GM19452 (cell line): ENCODE data around the gene UBE2G2.

Source experiments
- ATAC-seq: cut with Tn5 transposase; IDR thresholded peaks from one replicate; pipeline ENCODE4 v1.9.1; 2021; ENCODE audit not compliant: unreplicated experiment

UBE2G2 gene

DNA sequence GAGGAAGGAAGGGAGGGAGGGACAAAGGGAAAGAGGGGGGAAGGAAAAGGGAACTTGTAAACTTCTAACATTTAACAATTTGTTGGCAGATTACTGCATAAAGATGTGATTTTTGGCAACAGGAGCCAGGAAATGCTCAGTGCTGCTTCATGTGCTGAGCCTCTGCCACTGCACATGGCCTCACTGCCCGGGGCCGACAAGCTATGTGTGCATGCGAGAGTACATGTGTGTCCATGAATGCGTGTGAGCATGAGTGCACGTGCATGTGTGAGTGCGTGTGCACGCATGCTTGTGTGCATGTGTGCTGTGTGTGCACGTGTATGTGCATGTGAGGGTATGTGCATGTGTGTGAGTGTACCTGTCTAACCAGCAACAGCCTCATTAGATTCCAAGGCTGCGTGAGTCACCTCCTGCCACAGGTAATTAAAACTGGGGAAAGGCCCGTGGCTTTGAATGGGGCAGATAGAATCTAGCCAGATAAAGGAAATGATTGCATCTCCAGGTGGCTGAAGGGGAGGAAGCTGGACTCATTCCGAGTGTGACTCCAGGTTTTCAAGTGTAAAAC is 48.9 kb downstream of the UBE2G2 start:
- ATAC-seq: no peak

DNA sequence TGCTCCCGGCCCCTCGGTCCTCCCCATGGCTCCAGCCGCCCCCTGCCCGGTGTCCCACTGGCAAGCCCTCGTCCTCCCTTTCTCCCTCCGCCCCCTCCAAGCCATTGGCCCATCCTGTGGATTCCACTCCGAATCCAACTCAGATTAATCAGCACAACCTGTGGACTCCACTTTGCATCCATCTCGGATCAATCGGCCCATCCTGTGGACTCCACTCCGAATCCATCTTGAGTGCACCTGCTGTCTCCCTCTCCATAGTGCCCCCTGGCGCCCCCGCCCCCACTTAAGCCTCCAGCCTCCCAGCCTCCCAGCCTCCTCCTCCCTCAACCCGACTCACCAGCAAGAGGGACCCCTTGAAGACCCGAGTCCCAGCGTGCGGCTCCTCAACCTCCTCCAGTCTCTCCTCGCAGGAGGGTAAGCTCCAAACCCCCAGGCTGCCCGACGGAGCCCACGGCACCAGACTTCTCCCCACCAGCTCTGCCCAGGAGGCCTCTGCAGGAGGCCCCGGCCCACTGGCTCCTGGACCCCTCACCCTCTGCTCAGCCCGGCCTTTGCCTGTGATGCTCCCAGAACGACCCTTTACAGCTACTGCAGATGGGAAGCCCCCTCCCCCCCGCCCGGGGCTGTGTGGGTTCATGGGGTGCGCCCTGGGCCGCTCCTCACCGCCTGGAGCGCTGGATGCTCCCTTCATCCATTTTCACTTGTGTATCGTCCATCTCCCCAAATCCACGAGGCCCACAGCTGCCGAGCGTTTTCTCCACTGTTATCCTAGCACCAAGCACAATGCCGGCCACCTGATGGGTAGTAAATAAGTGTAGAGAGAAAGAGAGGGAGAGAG is 49.6 kb downstream of the UBE2G2 start:
- ATAC-seq: no peak

DNA sequence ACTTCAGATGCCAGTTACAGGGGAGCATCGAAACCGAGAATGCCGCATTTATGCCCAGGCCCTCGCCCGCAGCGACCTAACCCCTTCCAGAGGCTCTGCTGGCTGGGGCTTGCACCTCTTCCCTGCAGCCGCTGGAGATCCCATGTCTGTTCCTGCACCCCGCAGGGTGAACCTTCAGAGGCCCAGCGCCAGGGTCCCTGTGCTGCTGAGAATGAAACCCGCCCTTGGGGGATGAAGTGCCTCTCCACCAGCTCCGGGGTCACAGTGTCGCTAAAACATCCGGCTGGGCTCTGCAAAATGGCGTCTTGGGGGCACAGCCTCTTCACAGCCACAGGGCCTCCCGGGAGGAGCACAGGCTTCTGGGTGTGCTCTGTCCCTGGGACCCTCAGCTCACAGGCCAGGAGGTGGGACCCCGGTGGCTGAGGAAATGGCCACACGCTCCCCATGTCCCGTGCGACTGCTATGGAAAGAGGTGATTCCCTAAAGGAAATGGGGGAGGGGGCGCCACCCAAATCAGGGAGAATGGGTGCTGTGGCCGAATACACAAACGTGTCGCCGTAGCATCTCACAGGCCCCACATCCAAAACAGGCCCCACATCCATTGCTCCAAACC is 50.3 kb downstream of the UBE2G2 start:
- ATAC-seq: no peak

DNA sequence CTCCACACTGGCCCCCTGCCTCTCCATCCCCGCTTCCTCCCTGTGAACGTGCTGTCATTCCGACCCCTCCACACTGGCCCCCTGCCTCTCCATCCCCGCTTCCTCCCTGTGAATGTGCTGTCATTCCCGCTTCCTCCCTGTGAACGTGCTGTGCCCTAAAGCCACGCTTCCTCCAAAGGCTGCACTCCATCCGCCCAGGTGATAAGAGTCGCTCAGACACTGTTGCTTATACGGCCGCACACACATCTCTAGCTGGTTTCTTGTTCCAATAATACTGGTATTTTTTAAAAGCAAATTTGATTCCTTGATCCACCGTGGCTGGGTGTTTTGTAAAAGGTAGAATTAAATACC is 51.0 kb downstream of the UBE2G2 start:
- ATAC-seq: no peak

DNA sequence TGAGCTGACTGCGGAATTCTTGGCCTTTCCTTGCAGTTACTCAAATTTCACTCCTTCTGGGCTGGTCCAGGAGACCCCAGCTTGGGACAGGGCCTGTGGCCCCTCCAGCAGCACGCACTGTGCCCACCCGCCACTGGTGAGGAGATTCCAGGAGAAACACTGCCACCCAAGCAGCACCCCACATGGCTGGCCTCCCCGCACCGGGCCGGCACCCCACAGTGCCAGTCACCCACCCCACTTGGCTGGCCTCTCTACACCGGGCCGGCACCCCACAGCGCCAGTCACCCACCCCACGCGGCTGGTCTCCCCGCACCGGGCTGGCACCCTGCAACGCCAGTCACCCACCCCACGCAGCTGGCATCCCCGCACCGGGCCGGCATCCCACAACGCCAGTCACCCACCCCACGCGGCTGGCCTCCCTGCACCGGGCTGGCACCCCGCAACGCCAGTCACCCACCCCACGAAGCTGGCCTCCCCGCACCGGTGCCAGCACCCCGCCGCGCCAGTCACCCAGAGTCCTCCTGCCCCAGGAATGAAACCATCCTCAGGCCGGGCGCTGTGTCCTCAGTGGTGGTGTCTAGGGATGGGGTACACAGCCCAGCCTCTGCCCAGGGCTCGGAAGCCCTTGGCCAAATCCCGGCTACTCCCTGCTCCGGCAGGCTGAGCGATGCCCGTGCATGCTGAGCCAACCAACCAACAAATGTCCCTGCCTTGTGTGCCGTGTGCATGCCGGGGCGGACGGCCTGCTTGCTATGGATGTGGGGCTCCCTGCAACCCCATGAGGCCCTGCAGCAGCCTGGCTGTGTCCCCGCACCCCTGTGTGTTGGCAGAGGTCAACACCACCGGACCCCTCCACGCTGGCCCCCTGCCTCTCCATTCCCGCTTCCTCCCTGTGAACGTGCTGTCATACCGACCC is 51.6 kb downstream of the UBE2G2 start:
- ATAC-seq: no peak

DNA sequence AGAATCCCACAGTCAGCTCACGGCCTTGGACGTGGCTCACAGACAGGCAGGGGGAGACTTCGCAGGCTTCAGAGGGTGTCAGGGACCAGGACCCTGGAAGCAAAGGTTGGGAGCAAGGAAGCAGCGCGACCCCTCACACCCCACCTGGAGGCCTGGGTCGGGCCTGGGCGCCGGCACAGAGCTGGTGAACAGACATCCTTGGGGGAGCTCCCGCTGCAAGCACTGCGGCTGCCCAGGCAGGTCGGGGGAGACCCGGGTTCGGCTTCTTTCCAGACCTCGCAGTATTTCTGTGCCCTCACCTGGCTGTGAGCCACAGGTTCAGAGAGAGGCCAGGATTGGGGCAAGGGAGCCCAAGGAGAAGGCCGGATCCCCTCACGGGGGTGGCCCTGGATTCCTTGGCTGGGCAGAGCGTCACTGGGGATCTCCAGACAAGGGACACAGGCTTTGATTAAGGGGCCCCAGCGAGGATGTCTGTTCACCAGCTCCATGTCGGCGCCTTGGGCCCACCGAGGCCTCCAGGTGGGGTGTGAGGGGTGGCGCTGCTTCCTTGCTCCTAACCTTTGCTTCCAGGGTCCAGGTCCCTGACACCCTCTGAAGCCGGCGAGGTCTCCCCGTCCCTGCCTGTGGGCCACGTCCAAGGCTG is 52.4 kb downstream of the UBE2G2 start:
- ATAC-seq: no peak

DNA sequence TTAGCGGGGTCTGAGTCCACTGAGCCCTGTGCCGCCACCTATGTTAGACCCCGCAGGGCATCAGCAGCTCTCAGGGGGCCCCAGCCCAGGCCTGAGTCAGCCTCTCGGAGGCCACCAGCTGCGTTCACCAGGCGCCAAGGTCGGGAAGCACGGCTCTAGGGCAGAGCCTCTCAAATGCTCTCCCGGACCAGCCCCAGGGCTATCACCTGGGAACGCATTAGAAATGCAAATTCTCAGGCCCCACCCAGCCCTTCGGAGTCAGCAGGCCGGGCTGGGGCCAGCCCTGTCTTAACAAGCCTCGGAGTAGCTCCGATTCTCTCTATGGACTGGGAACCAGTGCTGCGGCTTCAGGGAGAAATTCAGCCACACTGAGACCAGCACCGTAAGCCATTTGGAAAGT is 53.0 kb downstream of the UBE2G2 start:
- no peak for ATAC-seq

DNA sequence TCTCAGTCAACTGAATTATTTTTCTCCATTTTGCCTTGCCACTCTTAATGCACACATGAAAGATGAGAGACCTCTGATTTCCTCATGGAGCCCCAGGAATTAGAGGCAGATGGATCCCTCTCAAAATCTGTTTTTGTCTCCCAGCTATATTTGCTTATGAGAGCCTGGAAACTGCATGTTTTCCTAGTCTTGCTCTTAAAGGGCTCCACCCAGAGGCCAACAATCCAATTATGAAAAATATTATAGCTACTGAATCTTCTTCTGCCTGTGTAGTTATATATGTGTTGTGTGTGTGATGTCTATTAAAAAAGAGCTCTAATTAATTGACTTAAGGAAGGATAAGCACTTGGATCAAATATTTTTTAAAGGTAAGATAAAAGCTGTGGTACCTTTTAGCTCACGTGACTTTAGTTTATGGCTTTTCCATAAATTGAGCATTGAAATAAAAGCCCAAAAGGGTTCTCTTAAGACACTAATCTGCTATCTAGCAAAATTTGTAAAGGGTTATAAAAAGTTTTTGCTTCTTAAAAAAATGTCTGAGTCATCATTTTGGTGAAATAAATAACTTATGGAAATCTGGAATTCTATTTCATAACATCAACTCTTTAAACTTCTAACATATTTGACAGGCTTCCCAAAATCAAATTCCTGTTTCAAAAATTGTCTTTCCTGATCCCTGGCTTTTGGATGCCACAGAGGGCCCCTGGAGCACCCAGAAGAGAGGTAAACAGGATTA is 59.0 kb downstream of the UBE2G2 start:
- ATAC-seq: no peak

DNA sequence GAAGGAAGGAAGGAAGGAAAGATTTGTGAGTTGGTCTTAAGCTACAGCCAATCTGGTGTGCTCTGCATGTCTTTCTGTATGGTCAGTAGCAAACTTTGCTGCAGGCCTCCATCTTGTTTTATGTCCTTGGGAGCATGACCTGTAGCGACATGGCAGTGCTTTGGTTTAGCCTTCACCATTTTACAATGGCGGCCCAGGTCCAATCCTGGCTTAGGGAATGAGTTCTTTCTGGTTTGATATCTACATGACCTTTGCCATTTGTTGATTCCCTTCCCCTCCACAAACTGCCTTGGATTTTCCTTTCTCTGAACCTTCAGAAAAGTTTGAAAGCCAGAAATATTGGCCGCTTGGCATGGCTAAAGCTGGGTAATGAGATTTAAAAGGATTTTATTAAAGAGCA is 59.7 kb downstream of the UBE2G2 start:
- ATAC-seq: no peak

DNA sequence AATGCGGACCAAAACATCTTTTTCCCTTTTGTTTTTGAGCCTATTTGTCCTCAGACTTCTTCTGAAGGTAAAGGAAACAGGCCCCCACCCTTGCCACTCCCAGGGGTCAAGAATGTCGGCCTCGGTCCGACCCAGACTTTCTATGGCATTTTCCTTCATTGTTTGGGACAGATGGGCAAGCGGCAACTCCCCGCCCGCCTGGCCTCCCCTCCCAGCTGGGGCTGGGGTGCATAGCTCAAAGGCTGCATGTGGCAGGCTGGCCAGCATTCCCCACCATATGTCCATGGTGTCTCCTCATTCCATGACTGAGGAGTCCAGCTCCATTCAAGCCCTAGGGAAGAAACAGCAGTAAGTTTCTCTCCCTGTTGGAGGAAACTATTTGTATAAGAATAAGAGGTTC is 60.9 kb downstream of the UBE2G2 start:
- ATAC-seq: no peak

DNA sequence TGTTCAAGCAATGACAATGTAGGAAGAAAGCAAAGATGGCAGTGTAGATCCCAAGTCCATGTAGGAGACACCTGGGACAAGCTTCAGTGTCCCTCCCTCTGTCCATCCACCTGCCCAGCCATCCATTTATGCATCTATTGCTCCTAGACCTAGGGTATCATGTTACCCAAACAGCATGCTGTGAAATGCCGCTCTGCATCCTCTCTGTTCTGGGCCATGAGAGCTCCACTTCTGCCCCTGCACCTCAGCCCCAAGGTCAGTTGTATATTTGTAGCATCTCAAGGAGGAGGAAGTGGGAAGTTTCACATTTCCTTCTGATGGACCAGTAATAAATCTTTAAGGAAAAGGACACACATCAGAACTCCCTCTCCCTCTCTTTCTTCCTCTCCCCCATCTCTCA is 62.3 kb downstream of the UBE2G2 start:
- ATAC-seq: no peak

DNA sequence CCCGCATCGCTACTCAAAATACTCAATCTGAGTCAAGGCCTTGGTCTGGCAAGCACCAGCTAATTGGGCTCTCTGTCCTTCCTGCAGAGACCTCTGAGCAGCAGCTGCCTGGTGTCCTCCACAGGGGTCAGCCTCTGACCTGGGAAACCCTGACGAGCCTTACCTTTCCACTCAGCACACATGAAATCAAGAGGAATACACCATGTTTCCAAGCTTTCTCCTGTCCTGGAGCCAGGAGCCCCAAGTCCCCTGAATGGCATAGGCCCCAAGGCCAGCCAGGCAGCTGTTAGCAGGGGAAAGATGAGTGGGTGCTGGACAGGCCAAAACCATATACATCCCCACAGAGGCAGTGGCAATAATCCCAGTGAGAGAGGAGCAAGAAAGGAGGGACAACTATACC is 63.0 kb downstream of the UBE2G2 start:
- ATAC-seq: no peak

DNA sequence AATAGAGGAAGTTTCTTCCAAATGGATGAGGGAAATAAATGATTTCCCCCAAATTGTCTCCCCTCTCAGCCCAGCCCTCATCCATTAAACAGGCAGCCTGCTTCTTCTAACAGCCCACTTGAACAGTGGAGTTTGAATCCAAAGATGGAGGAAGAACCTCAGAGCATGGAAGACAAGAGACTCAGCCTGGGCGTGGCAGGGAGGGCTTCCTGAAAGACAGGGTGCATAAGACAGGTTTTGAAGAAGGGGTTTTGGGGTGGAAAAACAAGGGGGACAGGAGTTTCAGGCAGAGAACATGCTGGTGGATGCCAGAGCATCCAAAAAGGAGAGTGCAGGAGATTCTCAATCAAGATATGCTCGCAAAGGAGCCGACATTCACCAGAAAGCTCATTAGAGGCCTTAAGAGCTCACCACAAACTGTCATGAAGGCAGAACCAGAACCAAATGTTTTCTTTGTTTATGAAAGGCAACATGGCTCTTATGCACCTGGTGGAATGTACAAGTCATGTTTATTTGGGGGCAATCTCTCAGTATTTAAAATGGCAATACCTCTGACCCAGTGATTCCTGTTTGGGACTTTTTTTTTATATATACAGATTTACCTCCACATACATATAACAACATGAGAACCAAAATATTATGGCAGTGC is 63.8 kb downstream of the UBE2G2 start:
- no peak for ATAC-seq

DNA sequence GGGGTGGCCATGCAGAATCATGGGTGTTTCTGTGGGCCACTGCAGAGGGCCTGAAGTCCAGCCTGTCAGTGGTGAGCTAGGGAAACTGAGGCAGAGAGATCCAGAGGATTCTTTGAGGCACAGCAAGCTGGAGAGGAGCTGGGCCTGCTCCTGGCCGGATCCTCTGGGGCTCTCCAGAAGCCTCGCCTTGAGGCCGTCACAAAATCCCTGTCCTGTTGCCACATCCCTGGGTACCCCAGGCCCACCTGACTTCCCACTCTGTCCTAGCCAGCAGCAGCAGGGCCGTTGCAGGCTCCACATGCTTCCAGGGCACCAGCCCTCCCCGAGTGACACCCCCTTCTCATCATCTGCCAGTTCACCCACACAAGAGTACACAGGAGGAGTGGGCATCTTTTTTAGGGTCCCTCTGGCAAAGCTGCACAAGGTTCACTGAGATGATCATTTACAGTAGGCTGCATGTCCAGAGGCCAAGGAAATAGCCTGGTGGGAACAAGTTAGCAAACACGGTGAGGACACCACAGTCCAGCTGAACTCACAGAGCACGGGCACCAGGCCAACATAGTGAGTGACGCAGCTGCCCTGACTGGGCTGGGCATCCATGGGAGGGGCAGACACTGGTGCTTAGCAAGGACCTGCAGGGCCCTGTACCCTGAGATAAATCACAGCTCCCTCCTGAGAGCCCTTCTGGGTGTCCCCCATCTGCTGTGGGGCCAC is 65.2 kb downstream of the UBE2G2 start:
- no peak for ATAC-seq

DNA sequence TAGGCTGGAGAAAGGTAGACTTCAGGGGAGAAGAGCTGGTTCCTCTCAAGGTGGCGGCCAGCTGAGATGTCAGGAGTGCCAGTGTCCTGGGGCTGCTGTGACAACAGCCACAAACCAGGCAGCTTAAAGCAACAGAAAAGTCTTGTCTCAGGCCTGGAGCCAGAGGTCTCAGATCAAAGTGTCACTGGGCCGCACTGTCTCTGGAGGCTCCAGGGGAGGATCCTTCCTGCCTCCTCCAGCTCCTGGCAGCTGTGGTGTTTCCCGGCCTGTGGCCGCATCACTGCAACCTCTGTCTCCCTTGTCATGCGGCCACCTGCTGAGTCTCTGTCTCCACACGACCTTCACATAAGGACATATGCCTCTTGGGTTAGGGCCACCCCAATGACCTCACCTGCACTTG is 65.8 kb downstream of the UBE2G2 start:
- ATAC-seq: no peak

DNA sequence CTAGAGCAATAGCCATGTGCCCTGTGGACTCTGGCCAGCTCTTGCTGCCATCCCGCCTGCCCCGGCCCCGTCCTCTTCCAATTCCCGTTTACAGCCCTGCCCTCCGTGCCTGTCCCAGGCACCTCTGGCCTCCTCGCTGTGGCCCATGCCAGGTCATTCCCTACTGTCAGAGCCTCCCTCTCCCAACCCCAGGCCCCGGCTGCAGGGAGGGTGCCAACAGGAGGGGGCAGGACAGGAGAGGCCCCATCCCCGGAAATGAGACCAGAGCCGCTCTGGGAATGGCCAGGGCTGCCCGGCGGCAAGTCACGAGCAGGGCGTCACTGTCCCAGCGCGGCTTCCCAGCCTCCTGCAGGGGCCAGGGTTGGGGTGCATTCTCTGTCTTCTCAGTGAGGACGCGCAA is 66.8 kb downstream of the UBE2G2 start:
- ATAC-seq: no peak

DNA sequence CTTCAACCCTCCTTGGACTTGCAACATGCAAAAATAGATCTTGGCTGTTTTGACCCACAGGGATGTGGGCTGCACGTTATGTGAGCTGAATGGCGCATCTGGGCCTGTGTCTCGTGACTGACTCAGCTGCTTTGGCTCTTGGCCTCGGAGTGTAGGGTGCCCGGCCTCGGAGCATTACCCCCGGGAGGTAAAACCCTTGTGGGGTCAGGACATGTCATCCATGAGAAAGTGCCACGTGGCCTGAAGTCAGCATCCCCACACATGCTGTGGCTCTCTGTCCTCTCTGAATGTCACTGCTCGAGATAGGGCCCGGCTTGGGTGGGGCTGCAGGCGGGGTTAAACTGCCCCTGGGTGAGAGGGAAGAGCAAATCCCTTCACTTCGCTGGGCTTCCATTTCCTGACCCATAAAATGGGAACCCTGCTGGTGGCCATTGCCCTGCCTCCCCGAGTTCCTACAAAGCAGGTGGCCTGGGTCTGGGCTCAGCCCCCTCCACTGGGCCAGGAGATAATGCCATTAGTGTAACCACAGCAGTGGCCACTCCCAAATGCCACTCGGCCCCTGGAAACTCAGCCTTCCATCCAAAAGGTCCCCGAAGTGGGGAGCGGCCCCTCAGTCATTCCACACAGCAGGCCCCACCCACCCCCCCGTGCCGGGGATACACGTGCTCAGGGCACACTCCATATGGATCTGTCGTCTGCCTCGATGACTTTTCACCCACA is 67.4 kb downstream of the UBE2G2 start:
- no peak for ATAC-seq

DNA sequence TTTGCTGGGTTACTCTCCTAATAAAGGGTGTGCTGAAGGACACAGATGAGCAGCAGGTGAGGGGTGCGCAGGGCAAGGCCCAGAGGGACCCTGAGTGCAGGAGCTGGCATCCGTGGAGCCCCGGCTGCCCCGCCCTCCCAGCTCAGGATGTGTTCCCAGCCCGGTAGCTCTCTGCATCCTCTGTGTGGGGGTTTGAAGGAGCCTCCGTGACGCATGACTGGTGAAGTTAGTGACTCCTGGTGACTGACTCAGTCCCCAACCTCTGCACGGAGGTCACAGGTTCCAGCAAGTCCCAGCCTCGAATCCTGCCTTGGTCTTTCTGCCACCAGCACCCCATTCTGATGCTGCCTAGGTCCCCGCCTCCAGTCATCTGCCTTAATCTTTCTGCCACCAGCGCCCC is 68.7 kb downstream of the UBE2G2 start:
- ATAC-seq: no peak

DNA sequence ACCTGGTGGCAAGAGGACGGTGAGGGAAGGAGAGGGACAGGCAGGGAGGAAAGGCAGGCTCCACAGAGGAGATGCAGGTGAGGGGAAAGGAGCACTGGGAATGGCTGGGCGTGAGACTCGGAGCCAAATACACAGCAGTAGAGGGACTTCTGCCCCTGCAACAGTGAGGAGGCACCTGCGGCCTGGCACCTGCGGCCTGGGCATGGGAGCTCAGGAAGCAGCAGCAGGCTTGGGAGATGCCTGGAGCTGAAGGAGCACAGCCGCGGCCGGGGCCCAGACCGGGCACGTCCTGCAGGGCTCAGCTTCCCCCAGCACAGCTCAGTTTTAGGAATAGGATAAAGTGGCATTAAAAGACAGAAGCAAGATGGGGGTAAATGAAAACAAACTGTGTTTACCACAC is 69.4 kb downstream of the UBE2G2 start:
- no peak for ATAC-seq
